WERI-Rb-1 (cell line): Measurements from ENCODE around the gene HPCAL1.
A peak's percentile ranks its signal among the peaks of the same experiment; 100 is the strongest.

Experiments
- DNase-seq: peaks from one replicate; pipeline ENCODE4 v3.0.0-alpha.2; 2020
- H3K27ac ChIP-seq: fragments of 250-450 bp; sonication (Bioruptor Pico); 2 replicates; pipeline ENCODE4 v1.5.1; 2020; ENCODE audit warnings: mild to moderate bottlenecking, moderate library complexity
- H3K27me3 ChIP-seq: fragments of 250-450 bp; sonication (Bioruptor Pico); 2 replicates; pipeline ENCODE4 v1.5.1; 2021; ENCODE audit warnings: mild to moderate bottlenecking, low read depth, moderate library complexity; ENCODE audit not compliant: insufficient read depth, severe bottlenecking
- H3K36me3 ChIP-seq: fragments of 250-450 bp; sonication (Bioruptor Pico); 2 replicates; pipeline ENCODE4 v1.5.1; 2020; ENCODE audit warnings: mild to moderate bottlenecking, moderate library complexity
- H3K4me3 ChIP-seq: 2 replicates; pipeline ENCODE4 v1.5.1; 2011; ENCODE audit warnings: low read depth, mild to moderate bottlenecking, control low read depth, low read length
- H3K9me3 ChIP-seq: fragments of 250-450 bp; sonication (Bioruptor Pico); 2 replicates; pipeline ENCODE4 v1.5.1; 2021; ENCODE audit warnings: mild to moderate bottlenecking, moderate library complexity; ENCODE audit not compliant: severe bottlenecking
- CTCF ChIP-seq: IDR thresholded peaks from 2 replicates; pipeline ENCODE4 v1.5.1; 2011; ENCODE audit warnings: low read depth, mild to moderate bottlenecking, control low read depth, inconsistent platforms, low read length

The HPCAL1 gene

GRCh38 chr2:10355471-10356438 lies 53.1 kb downstream of the HPCAL1 start:
- DNase-seq: no peak
- H3K9me3 ChIP-seq: no peaks in the 10 kb centered on the region
- no peak overlapping the region for H3K4me3 ChIP-seq
- H3K27ac ChIP-seq: no peak overlapping the region
- TF ChIP-seq CTCF: no peak
- no peaks in the 10 kb centered on the region; the same call in none of the 2 replicates for H3K36me3 ChIP-seq
- H3K27me3 ChIP-seq: no peaks in the 10 kb centered on the region

GRCh38 chr2:10356439-10356811 lies 53.7 kb downstream of the HPCAL1 start:
- Histone ChIP-seq H3K27me3 (no peaks in the 10 kb centered on the region), H3K36me3 (no peaks in the 10 kb centered on the region; the same call in none of the 2 replicates), H3K27ac (no peak overlapping the region), H3K9me3 (no peaks in the 10 kb centered on the region), H3K4me3 (no peak overlapping the region)
- no peak for TF ChIP-seq CTCF
- no peak for DNase-seq

- no peak for TF ChIP-seq CTCF
- DNase-seq: peak; percentile 42
- Histone ChIP-seq H3K9me3 (no peaks in the 10 kb centered on the region), H3K36me3 (no peaks in the 10 kb centered on the region; the same call in none of the 2 replicates), H3K27me3 (no peaks in the 10 kb centered on the region), H3K4me3 (no peak overlapping the region), H3K27ac (peak overlapping the region; percentile 45)
Observed at GRCh38 chr2:10357193-10358169, 54.8 kb downstream of the HPCAL1 start.

GRCh38 chr2:10359246-10359645 lies 56.5 kb downstream of the HPCAL1 start:
- TF ChIP-seq CTCF: no peak
- no peaks in the 10 kb centered on the region; the same call in none of the 2 replicates for H3K36me3 ChIP-seq
- H3K27me3 ChIP-seq: no peaks in the 10 kb centered on the region
- no peaks in the 10 kb centered on the region for H3K9me3 ChIP-seq
- H3K4me3 ChIP-seq: no peak overlapping the region
- peak overlapping the region; percentile 38 for H3K27ac ChIP-seq
- peak; percentile 61 for DNase-seq

GRCh38 chr2:10359731-10360329 lies 57.1 kb downstream of the HPCAL1 start:
- no peak for DNase-seq
- H3K9me3 ChIP-seq: no peaks in the 10 kb centered on the region
- peak overlapping the region; percentile 38 for H3K27ac ChIP-seq
- no peaks in the 10 kb centered on the region for H3K27me3 ChIP-seq
- H3K4me3 ChIP-seq: no peak overlapping the region
- H3K36me3 ChIP-seq: no peaks in the 10 kb centered on the region; the same call in 1 of the 2 replicates
- TF ChIP-seq CTCF: no peak
